Thyroid gland (tissue), 4 donors: ENCODE data around the gene CACNA1A. TPM values are rescaled to one million over a fixed set of nuclear protein-coding genes. Genes with fewer than 3 reads are reported as not detected.

ENCODE experiments used
- DNase-seq, 2 donors: peaks; one replicate each; pipeline ENCODE4 v3.0.0-alpha.2; 2019
- H3K27ac ChIP-seq, 3 donors: fragments of 200-600 bp; sonication (generic); 1 replicate in 2 of 3; 2 replicates in 1 of 3; pipeline ENCODE4 v1.5.1; 2016 to 2019; ENCODE audit warnings: mild to moderate bottlenecking in 1 of 3, moderate library complexity in 1 of 3
- H3K27me3 ChIP-seq: fragments of 200-600 bp; sonication (generic); one replicate; pipeline ENCODE4 v1.5.1; 2019
- H3K36me3 ChIP-seq, 2 donors: fragments of 200-600 bp; sonication (generic); one replicate each; pipeline ENCODE4 v1.5.1; 2016 to 2019
- H3K4me1 ChIP-seq, 2 donors: fragments of 200-600 bp; sonication (generic); one replicate each; pipeline ENCODE4 v1.5.1; 2017 to 2019
- H3K4me3 ChIP-seq, 3 donors: fragments of 200-600 bp; sonication (generic); replicated peaks in 1 of 3; 1 replicate in 2 of 3; 2 replicates in 1 of 3; pipeline ENCODE4 v1.5.1; 2016; ENCODE audit warnings: mild to moderate bottlenecking in 1 of 3
- H3K9me3 ChIP-seq: fragments of 200-600 bp; sonication (generic); one replicate; pipeline ENCODE4 v1.5.1; 2017
- CTCF ChIP-seq, 6 experiments: fragments of 200-600 bp in 3 of 6; fragments of 450-650 bp in 3 of 6; sonication (generic) in 3 of 6; IDR thresholded peaks; one replicate each; pipeline ENCODE4 v1.5.1; 2016 to 2019; ENCODE audit warnings: antibody characterized with exemption in 6 of 6, mild to moderate bottlenecking in 2 of 6, inconsistent platforms in 1 of 6, moderate library complexity in 1 of 6
- POLR2A ChIP-seq, 2 donors: fragments of 450-650 bp; IDR thresholded peaks; one replicate each; pipeline ENCODE4 v1.6.1; 2017; ENCODE audit warnings: antibody characterized with exemption in 2 of 2, mild to moderate bottlenecking in 2 of 2, moderate library complexity in 1 of 2
- WGBS, 2 donors: methylation state at CpG; one replicate each; pipeline ENCODE4 v1.1.5; 2017; 5-methylcytosine and 5-hydroxymethylcytosine counted together
- intact Hi-C: fragments of 100-400 bp; cut with DNase I; formaldehyde crosslinking; loops from one replicate; pipeline ENCODE4 v1.15.1; 2023
- total RNA-seq, 4 donors: library from RNA; depleted of rRNA; stranded (reverse); fragments of >200 nt; gene quantifications; one replicate each; pipeline ENCODE4 v1.2.3, GENCODE V29; 2016

CACNA1A gene
- total RNA-seq, 4 donors from 2014 or later = 0.27 to 2.5 (median 0.80) TPM

- Histone ChIP-seq H3K4me1 (no peaks in the 10 kb centered on the region), H3K27ac (no peak overlapping the region), H3K9me3 (no peaks in the 10 kb centered on the region), H3K27me3 (no peaks in the 10 kb centered on the region), H3K36me3 (no peaks in the 10 kb centered on the region), H3K4me3 (no peak overlapping the region)
- TF ChIP-seq POLR2A (IDR thresholded peaks at IDR 0.05) (no peak), CTCF (IDR thresholded peaks at IDR 0.05) (no peak)
- no peak for DNase-seq
- WGBS, 2 donors = 83 to 89% methylated on average over 27 to 28 of the region's 31 CpGs
- intact Hi-C loops = no loop called here
Observed at GRCh38 chr19:13286195-13286985, 219.9 kb downstream of the CACNA1A start.

GRCh38 chr19:13284929-13285928, 221.1 kb downstream of the CACNA1A start:
- DNase-seq = no peak
- Histone ChIP-seq H3K4me1 (no peaks in the 10 kb centered on the region), H3K9me3 (no peaks in the 10 kb centered on the region), H3K4me3 (no peak overlapping the region), H3K27me3 (no peaks in the 10 kb centered on the region), H3K27ac (no peak overlapping the region), H3K36me3 (no peaks in the 10 kb centered on the region)
- WGBS, 2 donors = 45 to 61% methylated on average over 13 of the region's 13 CpGs
- no peak for TF ChIP-seq CTCF (IDR thresholded peaks at IDR 0.05)
- no peak for TF ChIP-seq POLR2A (IDR thresholded peaks at IDR 0.05)
- intact Hi-C loops = no loop called here

- H3K4me1 ChIP-seq = no peaks in the 10 kb centered on the region
- intact Hi-C loops = no loop called here
- TF ChIP-seq CTCF (IDR thresholded peaks at IDR 0.05) = no peak
- TF ChIP-seq POLR2A (IDR thresholded peaks at IDR 0.05) = no peak
- H3K9me3 ChIP-seq = no peaks in the 10 kb centered on the region
- H3K4me3 ChIP-seq = no peak overlapping the region
- no peak overlapping the region for H3K27ac ChIP-seq
- H3K27me3 ChIP-seq = no peaks in the 10 kb centered on the region
- WGBS, 2 donors = 45 to 54% methylated on average over 1 of the region's 1 CpG
- H3K36me3 ChIP-seq = no peaks in the 10 kb centered on the region
- no peak for DNase-seq
Observed at GRCh38 chr19:13283871-13284270, 222.4 kb downstream of the CACNA1A start.

- no peaks in the 10 kb centered on the region for H3K4me1 ChIP-seq
- intact Hi-C loops = no loop called here
- H3K27ac ChIP-seq = no peak overlapping the region
- no peak for DNase-seq
- TF ChIP-seq POLR2A (IDR thresholded peaks at IDR 0.05) (no peak), CTCF (IDR thresholded peaks at IDR 0.05) (no peak)
- H3K27me3 ChIP-seq = no peaks in the 10 kb centered on the region
- WGBS, 2 donors = 71 to 77% methylated on average over 7 to 8 of the region's 8 CpGs
- no peaks in the 10 kb centered on the region for H3K9me3 ChIP-seq
- H3K36me3 ChIP-seq = no peaks in the 10 kb centered on the region
- no peak overlapping the region for H3K4me3 ChIP-seq
Observed at GRCh38 chr19:13282486-13283065, 223.7 kb downstream of the CACNA1A start.
